OCI-M2 (cell line): ENCODE measurements around the gene TSPEAR.

Experiments
- DNase-seq: peaks from one replicate; lab custom pipeline; 2025; ENCODE audit not compliant: unreplicated experiment; lab: John Stamatoyannopoulos, UW

Gene TSPEAR

DNA sequence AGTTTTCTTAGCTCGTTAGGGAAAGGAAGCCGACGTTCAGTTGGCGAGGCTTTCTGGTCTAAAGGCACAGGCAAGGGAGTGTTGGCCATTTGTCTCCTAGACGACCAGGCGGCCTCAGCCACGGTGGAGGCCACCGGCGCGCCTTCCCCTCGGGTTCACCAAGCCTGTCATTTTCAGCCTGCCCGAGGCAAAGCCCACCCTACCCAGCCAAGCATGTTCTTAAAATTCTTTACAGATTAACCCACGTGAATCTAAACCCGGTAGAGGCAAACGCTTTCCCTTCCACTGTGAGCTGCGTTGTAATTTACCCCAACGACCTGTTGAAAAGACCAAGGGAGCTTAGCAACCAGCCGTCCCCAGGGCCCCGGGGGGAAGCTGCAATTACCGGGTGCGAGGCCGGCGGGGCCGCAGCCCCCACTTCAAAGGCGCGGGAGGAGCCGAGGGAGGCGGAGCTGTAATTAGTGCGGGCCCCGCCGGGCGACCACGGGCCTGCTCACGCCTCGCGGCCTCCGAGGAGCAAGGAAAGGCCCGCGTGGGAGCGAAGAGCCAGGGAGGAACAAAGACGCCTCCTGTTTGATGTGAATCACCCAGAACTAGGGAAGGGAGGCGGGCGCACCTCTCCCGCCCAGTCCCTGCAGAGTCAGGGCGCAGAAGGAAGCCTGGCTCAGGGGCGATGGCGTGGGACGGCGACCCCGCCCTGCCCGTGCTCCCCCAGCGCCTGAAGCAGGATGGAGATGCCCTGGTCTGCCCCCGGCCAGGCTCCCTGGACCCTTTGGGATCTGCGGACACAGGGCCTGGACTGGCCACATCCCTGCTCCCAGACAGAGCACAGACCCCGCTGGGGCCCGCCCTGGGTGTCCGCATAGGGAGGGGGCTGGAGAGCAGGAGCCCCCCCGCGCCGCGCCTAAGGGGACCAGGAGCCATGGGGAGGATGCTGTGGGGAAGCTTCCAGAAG, 12.1 kb upstream of the TSPEAR start:
- DNase-seq: no peak

DNA sequence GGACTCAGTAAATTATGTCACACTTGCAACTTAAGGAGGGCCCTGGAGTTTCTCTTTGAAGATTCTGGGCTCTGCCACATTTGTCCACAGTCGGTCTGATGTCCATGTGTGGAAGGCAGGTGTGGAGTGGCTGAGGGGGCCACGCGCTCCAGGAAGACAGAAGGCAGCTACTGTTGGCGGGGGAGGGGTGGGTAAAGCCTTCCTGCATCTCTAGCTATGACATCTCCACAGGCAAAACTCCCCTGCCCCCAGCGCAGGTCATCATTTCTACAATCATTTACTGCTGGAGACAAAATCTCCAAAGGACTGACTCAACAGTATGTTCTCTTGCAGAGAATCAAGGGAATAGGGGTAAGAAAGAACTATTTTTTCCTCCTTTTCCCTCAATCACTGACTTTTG, 11.4 kb upstream of the TSPEAR start:
- no peak for DNase-seq

DNA sequence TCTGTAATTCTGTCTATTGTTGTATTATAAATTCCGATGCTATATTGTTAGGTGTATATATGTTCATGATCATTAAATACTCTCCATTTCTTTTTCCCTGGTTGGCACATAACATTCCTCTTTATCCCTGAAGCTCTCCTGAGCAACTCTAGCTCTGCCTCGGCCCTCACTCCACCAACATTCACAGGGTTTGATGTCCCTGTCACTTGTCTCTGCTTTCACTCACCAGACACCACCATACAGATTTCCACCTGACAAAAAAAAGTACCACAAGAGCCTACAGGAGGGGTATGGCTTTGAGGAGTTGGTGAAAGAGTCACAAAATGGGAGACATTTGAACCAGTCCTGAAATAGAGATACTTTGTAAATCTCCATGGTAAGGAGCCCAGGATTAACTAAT, 8.8 kb upstream of the TSPEAR start:
- no peak for DNase-seq

DNA sequence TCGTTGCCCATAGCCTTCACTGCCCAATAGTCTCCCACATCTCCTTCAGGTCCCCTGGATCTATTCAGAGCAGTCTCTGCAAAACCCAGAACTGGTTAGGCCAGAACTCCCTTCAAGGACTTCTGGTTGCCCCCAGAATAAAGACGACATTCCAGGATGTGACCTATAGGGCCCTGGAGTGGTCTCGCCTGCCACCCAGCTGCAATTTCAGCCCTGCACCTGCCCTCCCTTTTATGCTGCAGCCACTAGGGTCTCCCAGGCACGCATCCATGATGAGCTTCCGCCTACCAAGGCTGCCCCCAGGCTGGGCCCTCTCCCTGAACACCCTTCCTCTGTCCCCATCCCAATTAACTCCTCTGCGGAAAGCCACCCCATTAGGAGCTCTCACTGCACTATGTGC, 7.2 kb upstream of the TSPEAR start:
- no peak for DNase-seq

DNA sequence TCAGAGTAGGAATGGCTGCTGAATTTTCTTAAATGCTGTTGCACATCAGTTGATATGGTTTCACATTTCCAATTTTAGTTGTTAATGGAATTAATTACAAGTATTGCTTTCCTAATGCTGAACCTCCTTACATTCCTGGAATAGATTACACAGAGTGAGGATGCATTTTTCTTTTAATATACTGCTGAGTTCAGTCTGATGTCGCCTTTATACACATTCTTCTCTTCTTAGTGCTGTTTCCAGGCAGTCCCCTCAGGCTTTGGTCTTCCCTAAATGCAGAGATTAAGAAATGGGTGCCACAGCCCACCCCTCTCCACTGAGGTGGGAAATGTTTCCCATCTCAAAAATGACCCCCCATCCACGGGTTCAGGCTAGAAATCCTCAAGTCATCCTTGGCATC, 6.7 kb upstream of the TSPEAR start:
- no peak for DNase-seq

DNA sequence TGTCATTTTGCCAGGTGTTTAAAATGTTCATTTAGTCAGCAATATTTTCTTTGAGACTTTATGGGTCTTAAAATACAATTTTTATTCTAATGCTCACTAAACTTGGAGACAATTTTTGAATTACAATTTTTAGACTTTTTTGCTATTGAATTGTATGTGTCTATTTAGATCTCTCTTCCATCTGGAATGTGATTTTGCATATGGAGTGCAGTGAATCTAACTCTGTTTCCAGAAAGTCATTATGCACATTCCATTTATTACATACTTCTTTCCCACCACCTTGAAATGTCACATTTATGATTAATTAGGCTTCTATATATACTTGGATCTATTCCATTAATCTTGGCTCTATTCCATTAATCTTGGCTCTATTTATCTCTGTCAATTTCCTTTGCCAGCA, 5.6 kb upstream of the TSPEAR start:
- no peak for DNase-seq

DNA sequence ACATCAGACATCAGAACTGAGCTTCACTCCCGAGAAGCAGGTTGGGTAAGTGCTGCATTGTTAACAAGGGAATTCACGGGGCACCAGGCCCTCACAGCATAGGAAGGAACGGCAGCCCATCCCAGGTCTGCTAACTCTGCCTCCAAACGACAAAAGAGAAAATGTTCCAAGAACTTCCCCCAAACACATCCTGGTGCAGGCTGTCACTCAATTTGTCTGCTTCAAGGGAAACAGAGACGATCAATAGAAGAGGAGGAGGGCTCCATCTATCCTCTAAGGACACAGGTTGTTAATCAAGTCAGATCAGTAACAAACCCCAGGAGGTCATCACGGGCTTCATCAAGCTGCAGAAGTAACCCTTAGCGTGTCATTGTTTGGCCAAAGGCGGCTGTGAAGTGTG, 3.5 kb upstream of the TSPEAR start:
- DNase-seq: no peak

DNA sequence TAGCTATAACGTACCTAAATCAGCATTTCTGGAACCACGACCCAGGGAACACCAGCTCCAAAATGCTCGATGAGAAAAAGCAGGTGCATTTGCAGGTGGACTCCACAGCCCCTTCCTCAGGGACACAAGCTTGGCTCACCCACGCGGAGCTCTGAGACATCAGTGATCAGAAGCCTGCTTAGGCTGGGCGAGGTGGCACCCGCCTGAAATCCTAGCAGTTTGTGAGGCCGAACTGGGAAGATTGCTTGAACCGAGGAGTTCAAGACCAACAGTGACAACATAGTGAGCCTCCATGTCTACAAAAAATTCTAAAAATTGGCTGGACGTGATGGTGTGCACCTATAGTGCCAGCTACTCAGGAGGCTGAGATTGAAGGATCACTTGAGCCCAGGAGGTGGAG, 2.5 kb upstream of the TSPEAR start:
- DNase-seq: no peak

DNA sequence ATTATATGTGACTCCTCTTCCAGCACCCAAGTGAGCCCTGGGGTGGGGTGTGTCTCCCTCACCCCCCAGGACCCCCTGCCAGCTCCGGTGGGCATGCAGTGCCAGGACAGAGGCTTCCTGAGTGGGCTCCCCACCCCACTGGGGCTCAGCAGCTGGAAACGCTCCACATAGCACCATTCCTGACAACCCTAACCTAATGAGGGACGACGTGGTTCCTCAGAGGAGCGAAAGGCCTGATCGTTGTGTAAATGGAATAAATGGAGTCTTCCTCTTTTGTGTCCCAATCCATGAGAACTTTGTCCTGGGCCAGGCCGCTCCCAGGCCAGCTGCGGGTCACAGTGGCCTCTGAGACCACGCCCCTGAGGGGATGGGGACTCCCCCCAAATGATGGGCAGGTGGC, 1.8 kb upstream of the TSPEAR start:
- no peak for DNase-seq

DNA sequence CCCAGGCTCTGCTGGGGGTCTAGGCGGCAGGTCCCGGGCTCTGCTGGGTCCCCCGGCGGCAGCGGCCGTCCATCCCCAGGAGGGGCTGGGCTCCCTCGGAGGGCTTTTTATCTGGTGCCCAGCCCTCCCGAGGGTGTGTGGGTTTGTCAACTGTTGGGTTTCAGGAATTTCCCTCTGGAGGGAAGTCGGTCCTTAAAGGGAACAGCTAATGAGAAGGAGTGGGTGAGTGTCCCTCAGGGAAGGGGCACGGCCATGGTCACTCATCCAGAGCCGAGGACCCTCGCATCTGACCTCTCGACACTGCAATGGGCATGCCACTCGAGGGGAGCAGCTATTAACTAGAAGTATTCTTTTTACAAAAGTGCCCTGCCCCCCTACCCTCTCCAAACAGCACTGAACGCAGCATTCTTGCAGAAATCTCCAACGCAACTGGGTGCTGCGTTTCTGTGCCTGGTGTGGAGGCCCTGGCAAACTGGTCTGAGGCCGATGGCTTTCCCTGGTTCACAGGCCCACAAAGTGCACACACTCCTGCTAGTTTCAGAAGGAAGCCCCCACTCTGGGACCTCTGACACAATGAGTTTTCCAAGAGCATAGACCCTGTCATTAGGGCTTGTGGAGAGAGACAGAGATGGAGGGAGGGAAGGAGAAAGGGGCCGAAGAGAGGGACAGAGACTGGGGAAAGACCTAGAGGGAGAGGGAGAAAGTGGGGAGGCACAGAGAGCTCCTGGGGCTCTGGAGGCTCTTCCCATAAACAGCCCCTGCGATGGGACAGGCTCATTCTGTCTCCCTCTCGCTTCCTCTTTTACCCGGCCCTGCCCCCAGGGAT, 1.0 kb upstream of the TSPEAR start:
- DNase-seq: no peak

DNA sequence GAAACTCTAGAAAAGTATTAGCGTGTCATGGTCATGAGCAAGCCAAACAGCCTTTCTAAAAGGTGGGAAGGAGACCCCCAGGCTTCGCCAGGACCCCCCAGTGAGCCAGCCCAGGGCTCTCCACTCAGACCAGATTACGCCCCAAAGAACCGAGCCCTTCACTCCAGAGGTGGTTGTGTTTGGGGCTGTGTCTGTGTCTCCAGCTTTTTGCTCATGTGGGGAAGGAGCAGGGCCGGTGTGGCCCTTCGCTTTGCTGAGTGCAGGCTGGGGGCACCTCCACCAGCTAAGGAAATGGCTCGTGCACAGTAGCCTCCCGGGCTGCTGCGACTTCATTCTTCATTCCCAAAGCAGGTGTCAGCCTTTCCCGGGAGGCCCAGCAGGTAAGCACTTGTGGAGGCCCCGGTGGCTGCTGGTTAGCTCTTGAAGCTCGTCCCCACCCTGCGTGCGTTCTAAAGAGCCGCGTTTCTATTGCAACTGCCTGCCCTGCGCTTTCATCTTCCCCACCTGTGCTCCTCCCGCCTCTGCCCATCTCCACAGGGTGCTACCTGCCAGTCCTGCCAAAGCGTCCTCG, 531 bp downstream of the TSPEAR start:
- no peak for DNase-seq

DNA sequence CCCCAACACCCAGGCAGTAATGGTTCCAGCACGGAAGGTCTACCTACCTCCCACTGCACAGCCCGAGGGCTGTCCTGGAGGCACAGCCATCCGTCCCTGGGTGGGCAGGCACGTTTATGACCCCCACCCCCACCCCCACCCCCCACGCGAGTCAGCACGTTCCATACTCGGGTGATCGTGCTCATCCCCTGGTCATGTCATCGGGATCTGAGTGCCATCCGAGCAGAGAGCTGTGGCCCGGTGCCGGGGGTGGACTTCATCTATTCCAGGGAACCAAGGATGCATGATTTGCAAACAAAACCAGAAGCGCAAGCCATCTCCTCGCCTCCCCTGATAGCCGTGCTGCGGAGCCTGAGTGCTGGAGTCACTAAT, 1.1 kb downstream of the TSPEAR start:
- no peak for DNase-seq

DNA sequence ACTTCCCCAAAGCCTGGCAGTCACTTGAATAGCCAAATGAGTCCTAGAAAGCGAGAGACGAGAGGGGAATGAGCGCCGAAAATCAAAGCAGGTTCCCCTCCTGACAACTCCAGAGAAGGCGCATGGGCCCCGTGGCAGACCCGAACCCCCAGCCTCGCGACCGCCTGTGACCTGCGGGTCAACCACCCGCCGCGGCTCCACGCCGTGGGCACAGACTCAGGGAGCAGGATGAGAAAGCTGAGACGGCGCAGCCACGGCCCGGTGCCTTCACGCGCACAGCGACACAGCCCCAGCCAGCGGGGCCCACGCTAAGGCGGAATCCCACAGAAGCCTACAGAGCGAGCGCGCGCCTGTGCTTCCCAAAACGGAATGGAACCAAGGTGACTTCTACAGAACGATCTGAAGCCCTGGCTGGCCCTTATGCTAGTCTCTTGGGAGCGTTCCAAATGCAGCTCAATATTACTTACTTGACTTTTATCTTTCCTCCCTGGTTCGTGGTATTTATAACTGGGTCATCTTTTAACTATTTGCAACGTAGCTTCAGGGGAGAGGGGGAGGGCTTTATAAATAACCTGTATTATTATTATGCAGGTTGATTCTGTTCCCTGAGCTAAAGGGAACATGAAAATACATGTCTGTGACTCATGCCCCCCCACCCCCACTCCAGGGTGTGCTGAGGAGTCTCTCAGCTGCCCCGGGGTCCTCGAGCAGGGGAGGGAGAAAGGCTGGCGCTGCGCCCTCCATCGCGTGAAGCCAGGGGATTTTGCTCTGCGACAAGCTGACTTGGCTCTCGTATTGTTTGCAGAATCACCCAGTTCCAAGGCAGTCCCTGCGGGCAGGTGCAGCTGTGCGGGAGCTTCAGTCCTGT, 1.7 kb downstream of the TSPEAR start:
- no peak for DNase-seq

DNA sequence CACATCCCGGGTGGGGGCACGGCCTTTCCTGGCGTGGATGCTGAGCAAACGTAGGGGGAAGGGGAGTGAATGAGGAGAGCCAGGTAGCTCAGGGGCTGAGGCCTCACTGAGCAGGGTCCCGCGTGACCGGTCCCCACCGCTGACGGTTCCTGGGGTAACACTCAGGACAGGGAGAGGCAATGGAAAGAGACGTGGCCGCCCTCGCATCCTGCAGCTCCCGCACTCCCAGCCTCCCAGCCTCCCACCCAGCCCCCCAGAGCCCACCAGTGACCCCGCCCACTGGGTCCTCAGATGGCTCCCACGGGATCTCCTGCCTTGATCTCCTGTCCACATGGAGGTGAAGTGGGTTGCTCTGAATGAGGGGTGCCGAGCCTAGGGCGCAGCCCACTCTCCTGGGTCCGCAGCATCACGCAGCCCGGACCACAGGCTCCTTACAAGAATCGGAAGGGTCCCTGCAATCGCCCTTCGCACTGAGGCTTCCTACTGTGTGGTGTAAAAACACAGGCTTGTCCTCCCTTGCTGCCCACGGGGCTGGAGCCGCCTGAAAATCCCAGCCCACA, 2.4 kb downstream of the TSPEAR start:
- DNase-seq: no peak

DNA sequence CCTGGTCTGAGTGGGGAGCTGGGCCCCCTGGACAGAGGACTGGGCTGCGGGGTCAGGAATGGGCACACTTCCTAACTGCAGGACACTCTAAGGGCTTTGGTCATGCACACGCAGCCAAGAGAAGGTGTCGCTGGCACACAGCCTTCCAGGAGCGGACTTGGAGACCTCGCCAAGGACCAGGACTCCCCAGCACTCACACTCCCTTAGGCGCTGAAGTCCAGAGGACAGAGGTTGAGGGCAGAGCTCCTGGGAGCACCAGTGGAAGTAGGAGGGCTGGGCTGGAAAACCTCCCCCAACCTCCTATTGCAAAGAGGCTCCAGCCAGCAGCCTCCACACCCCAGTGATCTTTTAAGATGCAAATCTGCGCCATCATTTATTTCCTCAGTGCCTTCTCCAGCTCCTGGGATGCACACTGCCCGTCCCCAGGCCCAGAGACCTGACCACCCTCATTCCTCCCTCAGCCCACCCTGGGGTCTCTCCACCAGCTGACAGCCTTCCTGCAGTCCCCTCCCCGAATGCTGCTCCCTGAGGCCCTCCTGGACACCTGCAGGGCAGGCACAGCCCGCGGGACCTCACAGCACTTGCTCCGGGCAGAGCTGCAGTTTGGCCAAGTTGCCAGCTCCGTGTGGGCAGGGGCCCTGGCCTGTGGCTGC, 3.0 kb downstream of the TSPEAR start:
- no peak for DNase-seq

DNA sequence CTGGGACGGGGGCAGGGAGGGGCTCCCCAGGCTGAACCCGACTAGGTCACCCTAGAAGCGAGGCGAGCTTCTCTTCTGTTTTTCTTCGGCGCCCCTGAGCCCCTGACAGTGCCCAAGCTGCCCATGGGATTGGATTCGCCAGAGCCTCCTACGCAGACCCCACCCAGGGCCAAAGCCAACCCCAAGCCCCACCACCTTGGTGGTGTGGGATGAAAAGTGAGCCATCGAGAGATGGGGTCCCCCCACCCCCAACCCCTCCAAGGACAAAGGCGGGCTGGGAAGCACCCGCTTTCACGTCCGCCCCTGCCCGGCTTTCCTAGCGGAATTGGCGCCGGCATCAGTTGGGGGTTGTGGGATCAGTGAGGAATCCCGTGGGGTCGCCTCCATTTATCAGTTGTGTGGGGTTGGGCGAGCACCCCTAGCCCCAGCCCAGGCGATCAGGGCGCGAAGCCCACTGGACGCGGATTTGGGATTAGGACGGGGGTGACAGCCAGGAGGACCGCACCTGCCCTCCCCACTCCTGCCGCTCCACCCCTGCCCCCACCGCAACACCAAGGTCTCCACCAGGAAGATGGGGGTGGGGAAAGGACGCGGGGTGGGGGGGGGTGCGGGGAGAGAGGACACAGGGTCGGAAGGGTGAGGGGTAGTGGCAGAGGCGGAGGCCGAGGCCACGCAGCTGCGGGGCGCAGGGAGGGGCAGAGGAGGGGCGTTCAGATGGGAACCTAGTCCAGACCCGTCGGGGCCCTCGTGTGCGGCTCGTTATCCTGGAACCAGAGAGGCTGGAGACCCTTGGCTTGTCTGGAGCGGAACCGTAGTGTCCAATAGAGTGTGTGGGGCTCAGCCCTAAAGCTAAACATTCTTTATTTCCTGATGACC, 4.4 kb downstream of the TSPEAR start:
- no peak for DNase-seq

DNA sequence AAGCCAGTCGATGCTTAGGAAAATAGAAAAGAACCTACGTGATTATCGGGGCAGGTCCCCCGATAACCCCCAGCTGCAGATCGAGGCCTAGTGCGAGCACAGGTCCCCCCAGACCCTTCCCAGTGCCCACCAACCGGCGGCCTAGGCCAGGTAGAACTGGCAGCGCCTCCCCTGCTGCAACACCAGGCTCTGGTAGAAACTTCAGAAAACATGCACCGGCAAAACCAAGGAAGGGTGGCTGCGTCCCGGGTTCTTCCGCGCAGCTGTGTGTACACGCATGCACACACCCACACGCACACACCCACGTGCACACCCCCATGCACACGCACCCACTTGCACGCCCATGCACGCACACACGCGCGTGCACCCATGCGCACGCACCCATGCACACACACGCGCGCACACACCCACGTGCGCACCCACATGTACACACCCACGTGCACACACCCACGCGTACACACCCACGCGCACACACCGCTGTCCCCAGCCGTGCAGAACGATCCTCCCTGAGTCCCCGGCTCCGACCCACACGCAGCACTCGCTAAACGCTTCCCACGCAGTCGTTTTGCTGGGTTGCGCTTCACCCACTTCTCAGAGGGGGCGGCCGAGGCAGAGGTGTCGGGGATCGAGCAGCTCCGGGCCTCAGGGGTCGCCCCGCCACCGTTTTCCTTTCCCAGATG, 5.2 kb downstream of the TSPEAR start:
- DNase-seq: no peak

DNA sequence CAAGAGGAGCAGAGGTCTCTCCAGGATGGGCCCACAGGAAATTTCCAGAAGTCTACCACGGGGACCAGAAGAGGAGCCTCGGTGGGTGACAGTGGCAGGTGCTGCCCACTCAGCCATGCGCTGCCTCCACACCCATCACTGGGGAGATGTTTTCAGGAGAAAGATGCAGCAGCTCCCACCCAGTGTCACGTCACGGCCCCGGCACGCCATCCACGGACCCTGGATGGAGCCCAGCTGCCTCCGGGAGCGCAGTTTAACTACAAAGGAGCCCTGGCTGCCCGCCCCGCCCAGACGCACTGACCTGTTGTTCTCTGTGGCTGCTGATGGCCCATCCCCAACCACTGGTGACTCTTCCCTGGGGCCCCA, 6.8 kb downstream of the TSPEAR start:
- no peak for DNase-seq
